Type B pancreatic cell (in vitro differentiated cells): ENCODE measurements around the gene GRIFIN. TPM values are rescaled to one million over a fixed set of nuclear protein-coding genes. Genes with fewer than 3 reads are reported as not detected.

ENCODE experiments used
- DNase-seq: peaks from one replicate; pipeline ENCODE4 v3.0.0; 2021; ENCODE audit warnings: mixed read lengths; ENCODE audit not compliant: unreplicated experiment; ENCODE audit errors: extremely low spot score
- H3K27ac Mint-ChIP-seq: 2 replicates; pipeline ENCODE4 v1.8.0; 2021; ENCODE audit warnings: mild to moderate bottlenecking, mixed read lengths
- H3K27me3 Mint-ChIP-seq: 2 replicates; pipeline ENCODE4 v1.8.0; 2021; ENCODE audit warnings: mixed read lengths
- H3K36me3 Mint-ChIP-seq: 2 replicates; pipeline ENCODE4 v1.8.0; 2021; ENCODE audit warnings: mixed read lengths
- H3K4me1 Mint-ChIP-seq: one replicate; pipeline ENCODE4 v1.8.0; 2021; ENCODE audit warnings: mixed read lengths; ENCODE audit not compliant: unreplicated experiment
- H3K4me3 Mint-ChIP-seq: 2 replicates; pipeline ENCODE4 v1.8.0; 2021; ENCODE audit warnings: mild to moderate bottlenecking, mixed read lengths
- H3K9me3 Mint-ChIP-seq: 2 replicates; pipeline ENCODE4 v1.8.0; 2021; ENCODE audit warnings: mixed read lengths
- CTCF ChIP-seq: fragments of 200-600 bp; sonication (generic); conservative IDR thresholded peaks from 2 replicates; pipeline ENCODE4 v1.5.0; 2021; ENCODE audit warnings: antibody characterized with exemption, mild to moderate bottlenecking
- total RNA-seq: library from RNA; stranded (reverse); gene quantifications from 2 replicates; pipeline ENCODE4 v1.2.1, GENCODE V29; 2021; ENCODE audit warnings: low replicate concordance

GRIFIN gene
- total RNA-seq, 1 donor from 2014 or later = not detected

- H3K4me1 Mint-ChIP-seq = peaks cover 8% of the 10 kb centered on the region
- no peaks in the 10 kb centered on the region for H3K36me3 Mint-ChIP-seq
- no peak for DNase-seq
- no peak overlapping the region for H3K4me3 Mint-ChIP-seq
- H3K27me3 Mint-ChIP-seq = peaks cover 7% of the 10 kb centered on the region
- H3K9me3 Mint-ChIP-seq = no peaks in the 10 kb centered on the region
- no peak overlapping the region for H3K27ac Mint-ChIP-seq
- TF ChIP-seq CTCF = no peak
Measured at GRCh38 chr7:2468227-2468626, 8.0 kb downstream of the GRIFIN start.

GRCh38 chr7:2466675-2467074 is 9.5 kb downstream of the GRIFIN start:
- Mint-ChIP-seq H3K4me3 (no peak overlapping the region), H3K27ac (no peak overlapping the region), H3K36me3 (no peaks in the 10 kb centered on the region), H3K27me3 (peaks cover 7% of the 10 kb centered on the region), H3K4me1 (peaks cover 8% of the 10 kb centered on the region), H3K9me3 (no peaks in the 10 kb centered on the region)
- DNase-seq = no peak
- no peak for TF ChIP-seq CTCF

GRCh38 chr7:2465928-2466327 is 10.3 kb downstream of the GRIFIN start:
- H3K27ac Mint-ChIP-seq = no peak overlapping the region
- H3K4me3 Mint-ChIP-seq = no peak overlapping the region
- H3K9me3 Mint-ChIP-seq = no peaks in the 10 kb centered on the region
- H3K27me3 Mint-ChIP-seq = peaks cover 7% of the 10 kb centered on the region
- no peak for DNase-seq
- TF ChIP-seq CTCF = no peak
- H3K4me1 Mint-ChIP-seq = peaks cover 8% of the 10 kb centered on the region
- no peaks in the 10 kb centered on the region for H3K36me3 Mint-ChIP-seq

- Mint-ChIP-seq H3K27me3 (no peaks in the 10 kb centered on the region), H3K4me3 (no peak overlapping the region), H3K4me1 (no peaks in the 10 kb centered on the region), H3K9me3 (no peaks in the 10 kb centered on the region), H3K36me3 (no peaks in the 10 kb centered on the region), H3K27ac (no peak overlapping the region)
- no peak for DNase-seq
- TF ChIP-seq CTCF = no peak
Measured at GRCh38 chr7:2462731-2463130, 13.5 kb downstream of the GRIFIN start.

GRCh38 chr7:2461268-2462026 is 14.8 kb downstream of the GRIFIN start:
- no peak for TF ChIP-seq CTCF
- H3K27ac Mint-ChIP-seq = no peak overlapping the region
- H3K36me3 Mint-ChIP-seq = no peaks in the 10 kb centered on the region
- H3K4me1 Mint-ChIP-seq = no peaks in the 10 kb centered on the region
- H3K4me3 Mint-ChIP-seq = no peak overlapping the region
- H3K27me3 Mint-ChIP-seq = no peaks in the 10 kb centered on the region
- no peak for DNase-seq
- no peaks in the 10 kb centered on the region for H3K9me3 Mint-ChIP-seq

GRCh38 chr7:2460641-2461040 is 15.6 kb downstream of the GRIFIN start:
- H3K27ac Mint-ChIP-seq = no peak overlapping the region
- TF ChIP-seq CTCF = no peak
- peaks cover 2% of the 10 kb centered on the region for H3K36me3 Mint-ChIP-seq
- DNase-seq = no peak
- H3K4me1 Mint-ChIP-seq = no peaks in the 10 kb centered on the region
- no peaks in the 10 kb centered on the region for H3K27me3 Mint-ChIP-seq
- no peak overlapping the region for H3K4me3 Mint-ChIP-seq
- peaks cover 4% of the 10 kb centered on the region for H3K9me3 Mint-ChIP-seq
